PFSK-1 (cell line): ENCODE measurements around the gene SYTL3.
A peak's percentile ranks its signal among the peaks of the same experiment; 100 is the strongest.

Experiments
- FOXP2 ChIP-seq: optimal IDR thresholded peaks from 2 replicates; pipeline ENCODE3; 2011; ENCODE audit warnings: borderline replicate concordance, control low read depth, inconsistent platforms; ENCODE audit not compliant: insufficient read depth; ENCODE audit errors: extremely low read length, extremely low read depth
- POLR2AphosphoS5 ChIP-seq: IDR thresholded peaks from 2 replicates; pipeline ENCODE4 v1.6.1; 2012; ENCODE audit warnings: low read depth, mild to moderate bottlenecking, control low read depth, low read length, moderate library complexity
- REST ChIP-seq, 2 experiments: IDR thresholded peaks; 2 replicates each; pipeline versions ENCODE4 v1.6.1 to v1.8.0; 2011 to 2012; ENCODE audit warnings: low read depth in 2 of 2, low read length in 2 of 2, control low read depth in 1 of 2, inconsistent platforms in 1 of 2, mild to moderate bottlenecking in 1 of 2, moderate library complexity in 1 of 2; ENCODE audit not compliant: insufficient read depth in 1 of 2
- SIN3A ChIP-seq: IDR thresholded peaks from 2 replicates; pipeline ENCODE4 v1.6.1; 2012; ENCODE audit warnings: mild to moderate bottlenecking, low read length, moderate library complexity, borderline replicate concordance; ENCODE audit not compliant: insufficient read depth
- TAF1 ChIP-seq: IDR thresholded peaks from 2 replicates; pipeline ENCODE4 v1.6.1; 2012; ENCODE audit warnings: low read length, control low read depth, borderline replicate concordance; ENCODE audit not compliant: insufficient read depth

Gene SYTL3

DNA sequence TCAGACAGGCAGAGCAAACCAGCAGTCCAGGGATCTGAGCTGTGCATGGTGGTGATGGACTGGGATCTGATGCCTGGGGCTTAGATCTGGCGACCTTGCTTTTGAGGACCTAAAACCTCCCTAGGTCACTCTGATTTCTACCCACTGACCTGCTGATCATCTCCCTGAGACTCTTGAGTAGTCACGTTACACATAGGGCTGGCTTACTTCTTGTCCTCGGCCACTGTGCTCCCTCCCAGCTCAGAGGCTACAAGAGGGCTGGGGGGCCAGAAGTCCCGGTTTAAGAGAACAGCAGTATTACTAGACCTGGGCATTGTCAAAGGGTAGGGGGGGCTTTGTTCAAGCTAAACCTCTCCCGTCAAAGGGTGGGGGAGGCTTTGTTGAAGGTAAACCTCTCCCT, 10.8 kb upstream of the SYTL3 start:
- no peak for TF ChIP-seq SIN3A
- TF ChIP-seq FOXP2 = no peak
- no peak for TF ChIP-seq REST (IDR thresholded peaks at IDR 0.05; ENCODE audit: insufficient read depth in 1 of 2, low read depth in 2 of 2, low read length in 2 of 2)
- no peak for TF ChIP-seq POLR2AphosphoS5

- TF ChIP-seq REST (IDR thresholded peaks at IDR 0.05; ENCODE audit: insufficient read depth in 1 of 2, low read depth in 2 of 2, low read length in 2 of 2) (no peak), FOXP2 (no peak), SIN3A (no peak), TAF1 (no peak), POLR2AphosphoS5 (no peak)
These were observed 9.3 kb upstream of the SYTL3 start for GRCh38 chr6:158640519-158640918.

DNA sequence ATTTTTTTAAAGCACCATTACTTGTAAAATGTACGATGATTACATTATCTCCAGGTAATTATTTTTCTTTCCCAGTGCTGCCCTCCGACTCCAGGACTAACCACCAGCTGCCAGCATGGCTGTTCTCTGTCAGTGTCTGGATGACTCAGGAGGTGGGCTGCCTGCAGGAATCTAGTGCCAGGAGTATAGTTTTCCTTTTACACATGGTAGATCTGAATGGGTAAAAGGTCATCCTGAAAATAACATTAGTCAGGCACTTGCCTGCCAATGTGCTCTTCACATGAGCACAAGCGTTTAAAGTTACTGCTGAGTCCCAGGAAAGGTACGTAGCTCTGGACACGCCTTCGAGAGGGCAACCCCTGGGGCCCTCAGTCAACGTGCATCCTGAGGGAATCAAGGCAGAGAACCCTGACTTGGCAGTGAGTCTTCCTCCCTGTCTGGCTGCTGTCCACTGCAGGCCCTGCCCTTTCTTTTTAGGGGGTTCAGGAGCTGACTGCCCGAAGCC, 7.7 kb upstream of the SYTL3 start:
- TF ChIP-seq REST (IDR thresholded peaks at IDR 0.05; ENCODE audit: insufficient read depth in 1 of 2, low read depth in 2 of 2, low read length in 2 of 2) (peak in 1 of 2 experiments; percentile 16; a peak in 1 of 4 replicates), FOXP2 (no peak)

GRCh38 chr6:158643836-158644230, 6.0 kb upstream of the SYTL3 start:
- TF ChIP-seq SIN3A (no peak), FOXP2 (no peak), TAF1 (no peak), POLR2AphosphoS5 (no peak), REST (IDR thresholded peaks at IDR 0.05; ENCODE audit: insufficient read depth in 1 of 2, low read depth in 2 of 2, low read length in 2 of 2) (no peak)

DNA sequence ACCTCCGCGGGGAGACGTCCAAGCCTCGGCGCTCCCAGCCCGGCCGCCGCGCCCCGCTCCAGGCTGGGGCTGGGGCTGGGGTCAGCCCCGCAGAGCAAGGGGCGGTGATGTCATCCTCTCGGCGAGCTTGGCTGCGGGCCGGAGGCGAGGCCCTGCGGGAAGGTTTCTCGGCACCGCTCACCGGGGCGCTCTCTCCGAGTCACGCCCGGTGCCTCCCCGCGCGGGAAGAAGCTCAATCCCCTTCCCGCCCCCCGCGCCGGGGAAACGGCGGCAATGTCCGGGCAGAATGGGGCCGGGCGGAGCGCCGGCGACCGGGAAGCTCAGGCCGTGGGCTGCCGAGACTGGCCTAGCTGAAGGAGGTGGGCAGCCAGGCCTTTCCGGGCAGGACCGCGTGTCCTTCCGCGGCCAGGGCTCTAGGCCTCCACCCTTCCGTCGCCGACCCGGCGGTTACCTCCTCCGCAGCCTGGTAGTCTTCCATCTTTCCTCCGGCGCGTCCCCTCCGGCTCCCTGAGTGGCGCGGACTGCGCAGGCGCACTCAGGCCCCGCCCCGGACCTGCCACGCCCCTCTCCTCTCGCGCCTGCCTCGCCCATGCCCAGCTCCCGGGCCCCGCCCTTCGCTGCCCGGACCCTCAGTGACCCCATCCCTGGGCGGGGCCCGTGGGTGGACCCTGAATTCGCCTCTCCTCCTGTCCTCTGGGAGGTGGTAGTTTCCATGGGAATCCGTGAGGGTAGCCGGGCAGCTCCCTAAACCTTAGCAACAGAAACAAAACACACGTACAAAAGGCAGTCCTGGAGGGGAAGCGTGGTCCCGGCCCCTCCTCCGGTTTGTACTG, 5.4 kb upstream of the SYTL3 start, which contains the start of gene DYNLT1:
Gene DYNLT1, minus strand, starts transcription at position 513 of the 833 bp plus-strand sequence. Its CDS starts 35 bp downstream, at position 478.
- peak; percentile 93 for TF ChIP-seq TAF1
- peak; percentile 47 for TF ChIP-seq FOXP2
- TF ChIP-seq POLR2AphosphoS5 = peak; percentile 96
- 0 out of 4 replicates have a peak, but pooled peaks have one; percentile 42 to 48 for TF ChIP-seq REST (IDR thresholded peaks at IDR 0.05; ENCODE audit: insufficient read depth in 1 of 2, low read depth in 2 of 2, low read length in 2 of 2)
- peak; percentile 60; the same call in 1 of the 2 replicates for TF ChIP-seq SIN3A
